HepG2 (cell line): ENCODE measurements around the gene GINS2. TPM values are rescaled to one million over a fixed set of nuclear protein-coding genes. Genes with fewer than 3 reads are reported as not detected.

Experiments used
- ATAC-seq: fragments of 200-7000 bp; cut with Tn5 transposase; 3 replicates; pipeline ENCODE4 v1.9.1; 2020; ENCODE audit warnings: mild to moderate bottlenecking, moderate library complexity
- BruUV-seq: library from RNA; stranded (reverse); fragments of 400-500 nt; replicated peaks from 2 replicates; lab custom pipeline; 2021; lab: Mats Ljungman, UMichigan
- CTCF ChIA-PET: fragments of 300-600 bp; formaldehyde crosslinking; extraction: SDS; loops from one replicate; lab custom pipeline; 2021; ENCODE audit warnings: low total read pairs, inconsistent platforms, low intra/inter-chr PET ratio; lab: Yijun Ruan, JAX
- POLR2A ChIA-PET: fragments of 350-600 bp; sonication (Branson Sonifier 250); formaldehyde crosslinking; loops from one replicate; lab custom pipeline; 2020; ENCODE audit warnings: antibody characterized with exemption, inconsistent platforms; lab: Yijun Ruan, JAX
- DNase-seq: peaks from one replicate; pipeline ENCODE4 v3.0.0-alpha.2; 2015; ENCODE audit warnings: low spot score
- FAIRE-seq: peaks from 3 replicates; lab custom pipeline; 2011; peaks lifted over from hg19 to GRCh38; lab: Jason Lieb, UNC
- H2AFZ ChIP-seq: one replicate; pipeline ENCODE4 v1.6.1; 2011; ENCODE audit warnings: low read length, inconsistent platforms
- H3K27ac ChIP-seq: fragments of 300-600 bp; 3 replicates; pipeline ENCODE4 v1.8.0; 2011; ENCODE audit warnings: mixed run types, mild to moderate bottlenecking, mixed read lengths, low read length, inconsistent platforms; ENCODE audit not compliant: insufficient read depth; ENCODE audit errors: extremely low read length
- H3K27me3 ChIP-seq, 2 experiments: fragments of 200-600 bp in 1 of 2; 2 replicates in 1 of 2; 3 replicates in 1 of 2; pipeline versions ENCODE4 v1.6.0 to v1.8.0; 2011; ENCODE audit warnings: low read length in 2 of 2, mild to moderate bottlenecking in 2 of 2, moderate library complexity in 2 of 2, inconsistent platforms in 1 of 2; ENCODE audit not compliant: insufficient read depth in 2 of 2, control insufficient read depth in 1 of 2
- H3K36me3 ChIP-seq, 2 experiments: fragments of 200-600 bp in 1 of 2; replicated peaks in 1 of 2; 2 replicates in 1 of 2; 3 replicates in 1 of 2; pipeline versions ENCODE4 v1.5.1 to v1.8.0; 2011; ENCODE audit warnings: low read length in 2 of 2, inconsistent platforms in 1 of 2; ENCODE audit not compliant: insufficient read depth in 2 of 2, control insufficient read depth in 1 of 2
- H3K4me1 ChIP-seq: 2 replicates; pipeline ENCODE4 v1.5.1; 2012; ENCODE audit warnings: low read length, inconsistent platforms; ENCODE audit not compliant: insufficient read depth
- H3K4me2 ChIP-seq: 2 replicates; pipeline ENCODE4 v1.6.0; 2011; ENCODE audit warnings: low read depth, low read length, inconsistent platforms
- H3K4me3 ChIP-seq, 3 experiments: fragments of 200-600 bp in 1 of 3; sonication (generic), shearing (Covaris generic) in 1 of 3; replicated peaks in 1 of 3; 2 replicates each; pipeline ENCODE4 v1.5.1; 2011 to 2016; ENCODE audit warnings: low read length in 3 of 3, inconsistent platforms in 2 of 3, low read depth in 2 of 3, mild to moderate bottlenecking in 2 of 3, control low read depth in 1 of 3, mixed read lengths in 1 of 3; ENCODE audit not compliant: insufficient read depth in 1 of 3
- H3K79me2 ChIP-seq: one replicate; pipeline ENCODE4 v1.6.1; 2011; ENCODE audit warnings: low read length, inconsistent platforms; ENCODE audit not compliant: insufficient read depth
- H3K9ac ChIP-seq: 2 replicates; pipeline ENCODE4 v1.6.0; 2011; ENCODE audit warnings: mild to moderate bottlenecking, low read depth, low read length, inconsistent platforms; ENCODE audit not compliant: insufficient read depth
- H3K9me3 ChIP-seq: 2 replicates; pipeline ENCODE4 v1.5.1; 2012; ENCODE audit warnings: mild to moderate bottlenecking, low read length
- H4K20me1 ChIP-seq: 2 replicates; pipeline ENCODE4 v1.6.0; 2011; ENCODE audit warnings: inconsistent platforms, mild to moderate bottlenecking, low read length, moderate library complexity; ENCODE audit not compliant: insufficient read depth
- CSRNP2 ChIP-seq: sonication (generic); formaldehyde crosslinking; conservative IDR thresholded peaks from 2 replicates; pipeline ENCODE4 v1.8.0; 2022; ENCODE audit warnings: low read depth, missing genetic modification reagents
- MED8 ChIP-seq: sonication (generic); formaldehyde crosslinking; IDR thresholded peaks from 2 replicates; pipeline ENCODE4 v1.8.1; 2023; ENCODE audit warnings: mild to moderate bottlenecking, missing genetic modification reagents; ENCODE audit not compliant: insufficient replicate concordance
- PAF1 ChIP-seq: IDR thresholded peaks from 2 replicates; pipeline ENCODE4 v1.6.1; 2016; ENCODE audit warnings: missing genetic modification reagents, missing compliant biosample characterization
- POGZ ChIP-seq: sonication (generic); formaldehyde crosslinking; IDR thresholded peaks from 2 replicates; pipeline ENCODE4 v1.4.0; 2020; ENCODE audit warnings: mild to moderate bottlenecking, missing genetic modification reagents
- RBM22 ChIP-seq: fragments of 200-400 bp; formaldehyde crosslinking; optimal IDR thresholded peaks from 2 replicates; pipeline ENCODE3; 2017; ENCODE audit warnings: mild to moderate bottlenecking, low read length, moderate library complexity
- ZNF318 ChIP-seq: sonication (generic); formaldehyde crosslinking; IDR thresholded peaks from 2 replicates; pipeline ENCODE4 v1.4.0; 2020; ENCODE audit warnings: mild to moderate bottlenecking, missing genetic modification reagents
- ZNF354B ChIP-seq: sonication (generic); formaldehyde crosslinking; IDR thresholded peaks from 2 replicates; pipeline ENCODE4 v1.8.0; 2022; ENCODE audit warnings: mild to moderate bottlenecking, missing genetic modification reagents
- ZNF432 ChIP-seq: sonication (generic); formaldehyde crosslinking; IDR thresholded peaks from 2 replicates; pipeline ENCODE4 v1.5.0; 2020; ENCODE audit warnings: missing genetic modification reagents, mild to moderate bottlenecking, borderline replicate concordance
- WGBS: methylation state at CpG from one replicate; pipeline ENCODE4 v1.1.6; 2017; ENCODE audit warnings: low lambda C conversion rate; 5-methylcytosine and 5-hydroxymethylcytosine counted together
- in situ Hi-C: cut with HindIII; loops from 2 replicates; pipeline ENCODE4 v1.10.0; 2017; ENCODE audit warnings: low pct_unique_long_range_greater_than_20kb; ENCODE audit not compliant: extremely low pct_ligation_motif_present
- intact Hi-C: fragments of 100-400 bp; cut with micrococcal nuclease; formaldehyde crosslinking; loops from one replicate; pipeline ENCODE4 v1.10.0; 2022; ENCODE audit not compliant: unreplicated experiment
- polyA plus RNA-seq, 8 experiments: library from polyadenylated mRNA; depleted of rRNA in 3 of 8; stranded (reverse) in 7 of 8; unstranded in 1 of 8; fragments of >200 nt; fragmentation: Illumina TruSeq in 4 of 8; extraction: Trizol in 4 of 8; gene quantifications; 2 replicates each; pipeline versions ENCODE4 v1.2.1 to v1.2.3, GENCODE V29; 2011 to 2016; ENCODE audit warnings: low read depth in 4 of 8, missing spikeins in 1 of 8, mixed read lengths in 1 of 8; ENCODE audit not compliant: insufficient read depth in 1 of 8
- total RNA-seq, 5 experiments: library from RNA; depleted of rRNA; stranded (reverse); fragments of >200 nt; fragmentation: Illumina TruSeq; extraction: Trizol; gene quantifications; 2 replicates each; pipeline ENCODE4 v1.2.3, GENCODE V29; 2016; ENCODE audit warnings: low read depth in 1 of 5
- TF ChIP-seq, protein P1 (sequence below): sonication (generic); formaldehyde crosslinking; IDR thresholded peaks from 2 replicates; pipeline ENCODE4 v1.4.0; 2020; ENCODE audit warnings: missing genetic modification reagents

GINS2 gene
- total and polyA plus RNA-seq, 2 of the 13 experiments (the other 11 are each of a cell fraction or from before 2014, with no cell fraction given): 10.6 to 48.3 TPM

GRCh38 chr16:85679870-85680269 lies 8.9 kb downstream of the GINS2 start:
- FAIRE-seq: no peak
- peak; percentile 8 for ATAC-seq
- DNase-seq: no peak
- H4K20me1 ChIP-seq: no peaks in the 10 kb centered on the region; the same call in 1 of the 2 replicates
- BruUV-seq: no TSS peak
- H3K4me2 ChIP-seq: no peak overlapping the region
- in situ Hi-C loops (no loop called here), intact Hi-C loops (no loop called here)
- ChIA-PET POLR2A (no interaction called here), CTCF (no interaction called here)
- no peaks in the 10 kb centered on the region for H3K9me3 ChIP-seq
- no peak overlapping the region for H3K9ac ChIP-seq
- H3K27ac ChIP-seq: no peak overlapping the region
- H3K27me3 ChIP-seq: no peaks in the 10 kb centered on the region
- no peaks in the 10 kb centered on the region for H3K4me1 ChIP-seq
- H3K4me3 ChIP-seq: no peak overlapping the region
- peaks cover 2% of the 10 kb centered on the region for H3K79me2 ChIP-seq
- WGBS: 98% methylated on average over 6 of the region's 6 CpGs
- no peak overlapping the region for H2AFZ ChIP-seq
- peaks cover 19 to 78% of the 10 kb centered on the region in 2 experiments for H3K36me3 ChIP-seq
- no peak for TF ChIP-seq ZNF432 (CRISPR knock-in tag)
- no peak for TF ChIP-seq ZNF354B (CRISPR knock-in tag)
- no peak for TF ChIP-seq CSRNP2 (CRISPR knock-in tag)
- TF ChIP-seq ZNF318 (CRISPR knock-in tag): 0 out of 2 replicates have a peak, but pooled peaks have one; percentile 34
- TF ChIP-seq POGZ (CRISPR knock-in tag): no peak
- no peak for TF ChIP-seq MED8 (CRISPR knock-in tag)
- TF ChIP-seq, protein P1, sequence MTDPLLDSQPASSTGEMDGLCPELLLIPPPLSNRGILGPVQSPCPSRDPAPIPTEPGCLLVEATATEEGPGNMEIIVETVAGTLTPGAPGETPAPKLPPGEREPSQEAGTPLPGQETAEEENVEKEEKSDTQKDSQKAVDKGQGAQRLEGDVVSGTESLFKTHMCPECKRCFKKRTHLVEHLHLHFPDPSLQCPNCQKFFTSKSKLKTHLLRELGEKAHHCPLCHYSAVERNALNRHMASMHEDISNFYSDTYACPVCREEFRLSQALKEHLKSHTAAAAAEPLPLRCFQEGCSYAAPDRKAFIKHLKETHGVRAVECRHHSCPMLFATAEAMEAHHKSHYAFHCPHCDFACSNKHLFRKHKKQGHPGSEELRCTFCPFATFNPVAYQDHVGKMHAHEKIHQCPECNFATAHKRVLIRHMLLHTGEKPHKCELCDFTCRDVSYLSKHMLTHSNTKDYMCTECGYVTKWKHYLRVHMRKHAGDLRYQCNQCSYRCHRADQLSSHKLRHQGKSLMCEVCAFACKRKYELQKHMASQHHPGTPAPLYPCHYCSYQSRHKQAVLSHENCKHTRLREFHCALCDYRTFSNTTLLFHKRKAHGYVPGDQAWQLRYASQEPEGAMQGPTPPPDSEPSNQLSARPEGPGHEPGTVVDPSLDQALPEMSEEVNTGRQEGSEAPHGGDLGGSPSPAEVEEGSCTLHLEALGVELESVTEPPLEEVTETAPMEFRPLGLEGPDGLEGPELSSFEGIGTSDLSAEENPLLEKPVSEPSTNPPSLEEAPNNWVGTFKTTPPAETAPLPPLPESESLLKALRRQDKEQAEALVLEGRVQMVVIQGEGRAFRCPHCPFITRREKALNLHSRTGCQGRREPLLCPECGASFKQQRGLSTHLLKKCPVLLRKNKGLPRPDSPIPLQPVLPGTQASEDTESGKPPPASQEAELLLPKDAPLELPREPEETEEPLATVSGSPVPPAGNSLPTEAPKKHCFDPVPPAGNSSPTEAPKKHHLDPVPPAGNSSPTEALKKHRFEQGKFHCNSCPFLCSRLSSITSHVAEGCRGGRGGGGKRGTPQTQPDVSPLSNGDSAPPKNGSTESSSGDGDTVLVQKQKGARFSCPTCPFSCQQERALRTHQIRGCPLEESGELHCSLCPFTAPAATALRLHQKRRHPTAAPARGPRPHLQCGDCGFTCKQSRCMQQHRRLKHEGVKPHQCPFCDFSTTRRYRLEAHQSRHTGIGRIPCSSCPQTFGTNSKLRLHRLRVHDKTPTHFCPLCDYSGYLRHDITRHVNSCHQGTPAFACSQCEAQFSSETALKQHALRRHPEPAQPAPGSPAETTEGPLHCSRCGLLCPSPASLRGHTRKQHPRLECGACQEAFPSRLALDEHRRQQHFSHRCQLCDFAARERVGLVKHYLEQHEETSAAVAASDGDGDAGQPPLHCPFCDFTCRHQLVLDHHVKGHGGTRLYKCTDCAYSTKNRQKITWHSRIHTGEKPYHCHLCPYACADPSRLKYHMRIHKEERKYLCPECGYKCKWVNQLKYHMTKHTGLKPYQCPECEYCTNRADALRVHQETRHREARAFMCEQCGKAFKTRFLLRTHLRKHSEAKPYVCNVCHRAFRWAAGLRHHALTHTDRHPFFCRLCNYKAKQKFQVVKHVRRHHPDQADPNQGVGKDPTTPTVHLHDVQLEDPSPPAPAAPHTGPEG (CRISPR knock-in tag): no peak
- 0 out of 2 replicates have a peak, but pooled peaks have one; percentile 65 for TF ChIP-seq PAF1
- peak; percentile 65 for TF ChIP-seq RBM22
